RWPE2 (cell line): ENCODE measurements around the gene PLGRKT.

Experiments
- ATAC-seq: fragments of 200-7000 bp; cut with Tn5 transposase; 3 replicates; pipeline ENCODE4 v1.9.1; 2021; ENCODE audit warnings: low read depth
- DNase-seq: peaks from one replicate; pipeline ENCODE4 v3.0.0-alpha.2; 2020; ENCODE audit warnings: low spot score
- H3K27ac ChIP-seq: fragments of 450-650 bp; 2 replicates; pipeline ENCODE4 v1.5.1; 2017; ENCODE audit warnings: mild to moderate bottlenecking; ENCODE audit not compliant: poor library complexity, severe bottlenecking
- H3K27me3 ChIP-seq: fragments of 250-450 bp; sonication (Bioruptor Pico); 2 replicates; pipeline ENCODE4 v1.5.1; 2021; ENCODE audit warnings: mild to moderate bottlenecking, moderate library complexity; ENCODE audit not compliant: insufficient read depth, poor library complexity, severe bottlenecking
- H3K36me3 ChIP-seq: fragments of 250-450 bp; sonication (Bioruptor Pico); 2 replicates; pipeline ENCODE4 v1.5.1; 2020; ENCODE audit warnings: low read depth, mild to moderate bottlenecking, moderate library complexity
- H3K4me1 ChIP-seq: fragments of 250-450 bp; sonication (Bioruptor Pico); 2 replicates; pipeline ENCODE4 v1.5.1; 2021; ENCODE audit warnings: mild to moderate bottlenecking, moderate library complexity; ENCODE audit not compliant: insufficient read depth, poor library complexity, severe bottlenecking
- H3K4me3 ChIP-seq: fragments of 250-450 bp; sonication (Bioruptor Pico); 2 replicates; pipeline ENCODE4 v1.5.1; 2021; ENCODE audit warnings: mild to moderate bottlenecking, moderate library complexity; ENCODE audit not compliant: severe bottlenecking
- H3K9me3 ChIP-seq: fragments of 250-450 bp; sonication (Bioruptor Pico); 2 replicates; pipeline ENCODE4 v1.5.1; 2021; ENCODE audit warnings: mild to moderate bottlenecking, moderate library complexity; ENCODE audit not compliant: severe bottlenecking
- CTCF ChIP-seq: fragments of 450-650 bp; IDR thresholded peaks from one replicate; pipeline ENCODE4 v1.5.1; 2017; ENCODE audit warnings: mild to moderate bottlenecking, moderate library complexity; ENCODE audit not compliant: poor library complexity, severe bottlenecking

PLGRKT gene

GRCh38 chr9:5384436-5384835 lies 53.3 kb downstream of the PLGRKT start:
- no peak for ATAC-seq
- Histone ChIP-seq H3K36me3 (no peaks in the 10 kb centered on the region), H3K4me3 (no peak overlapping the region), H3K9me3 (no peaks in the 10 kb centered on the region), H3K4me1 (no peaks in the 10 kb centered on the region), H3K27ac (no peak overlapping the region), H3K27me3 (no peaks in the 10 kb centered on the region)
- TF ChIP-seq CTCF = no peak
- DNase-seq = no peak

- no peak for TF ChIP-seq CTCF
- no peaks in the 10 kb centered on the region for H3K9me3 ChIP-seq
- H3K36me3 ChIP-seq = no peaks in the 10 kb centered on the region
- no peak for DNase-seq
- H3K27ac ChIP-seq = no peak overlapping the region
- H3K27me3 ChIP-seq = no peaks in the 10 kb centered on the region
- no peaks in the 10 kb centered on the region for H3K4me1 ChIP-seq
- ATAC-seq = no peak
- H3K4me3 ChIP-seq = no peak overlapping the region
These were observed 55.2 kb downstream of the PLGRKT start for GRCh38 chr9:5382479-5382878.

- ATAC-seq = no peak
- Histone ChIP-seq H3K4me1 (peaks cover 6% of the 10 kb centered on the region), H3K36me3 (no peaks in the 10 kb centered on the region), H3K9me3 (no peaks in the 10 kb centered on the region), H3K4me3 (no peak overlapping the region), H3K27ac (no peak overlapping the region), H3K27me3 (no peaks in the 10 kb centered on the region)
- TF ChIP-seq CTCF = no peak
- DNase-seq = no peak
These were observed 61.8 kb downstream of the PLGRKT start for GRCh38 chr9:5375790-5376477.

GRCh38 chr9:5375091-5375490 lies 62.6 kb downstream of the PLGRKT start:
- H3K4me3 ChIP-seq = no peak overlapping the region
- DNase-seq = no peak
- no peaks in the 10 kb centered on the region for H3K27me3 ChIP-seq
- no peaks in the 10 kb centered on the region for H3K36me3 ChIP-seq
- no peak for TF ChIP-seq CTCF
- no peak overlapping the region for H3K27ac ChIP-seq
- peaks cover 6% of the 10 kb centered on the region for H3K4me1 ChIP-seq
- H3K9me3 ChIP-seq = no peaks in the 10 kb centered on the region
- no peak for ATAC-seq

GRCh38 chr9:5364294-5365024 lies 73.3 kb downstream of the PLGRKT start:
- H3K4me3 ChIP-seq = no peak overlapping the region
- DNase-seq (no peak), ATAC-seq (no peak)
- H3K27ac ChIP-seq = no peak overlapping the region
- no peak for TF ChIP-seq CTCF
- H3K9me3 ChIP-seq = no peaks in the 10 kb centered on the region
- no peaks in the 10 kb centered on the region for H3K36me3 ChIP-seq
- H3K27me3 ChIP-seq = no peaks in the 10 kb centered on the region
- no peaks in the 10 kb centered on the region for H3K4me1 ChIP-seq
